HTR-8/SVneo (cell line): ENCODE data around the gene ATP5PO.

Source experiments
- DNase-seq: peaks from one replicate; pipeline ENCODE4 v3.0.0; 2011; ENCODE audit warnings: low spot score, mixed read lengths; ENCODE audit not compliant: insufficient read length
- FAIRE-seq: peaks from 2 replicates; lab custom pipeline; 2011; peaks lifted over from hg19 to GRCh38; lab: Jason Lieb, UNC

ATP5PO gene

DNA sequence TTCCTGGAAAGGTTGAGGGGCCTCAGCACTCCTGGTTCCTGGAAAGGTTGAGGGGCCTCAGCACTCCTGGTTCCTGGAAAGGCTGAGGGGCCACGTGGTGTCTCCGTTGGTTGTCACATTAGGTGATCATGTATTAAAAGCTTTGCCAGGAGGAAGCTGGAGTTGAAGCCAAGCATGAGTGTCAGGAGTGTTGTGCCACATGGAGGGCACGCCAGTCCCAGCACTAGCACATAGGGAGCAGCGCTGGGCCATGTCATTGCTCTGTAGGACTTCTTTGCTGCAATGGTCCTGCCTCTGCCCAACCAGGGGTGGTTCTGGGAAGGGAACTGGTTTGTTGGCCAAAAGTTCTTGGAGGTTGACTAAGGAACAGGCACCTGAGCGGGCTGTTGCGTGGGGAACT, 13.3 kb downstream of the ATP5PO start:
- FAIRE-seq, result no peak
- no peak for DNase-seq

DNA sequence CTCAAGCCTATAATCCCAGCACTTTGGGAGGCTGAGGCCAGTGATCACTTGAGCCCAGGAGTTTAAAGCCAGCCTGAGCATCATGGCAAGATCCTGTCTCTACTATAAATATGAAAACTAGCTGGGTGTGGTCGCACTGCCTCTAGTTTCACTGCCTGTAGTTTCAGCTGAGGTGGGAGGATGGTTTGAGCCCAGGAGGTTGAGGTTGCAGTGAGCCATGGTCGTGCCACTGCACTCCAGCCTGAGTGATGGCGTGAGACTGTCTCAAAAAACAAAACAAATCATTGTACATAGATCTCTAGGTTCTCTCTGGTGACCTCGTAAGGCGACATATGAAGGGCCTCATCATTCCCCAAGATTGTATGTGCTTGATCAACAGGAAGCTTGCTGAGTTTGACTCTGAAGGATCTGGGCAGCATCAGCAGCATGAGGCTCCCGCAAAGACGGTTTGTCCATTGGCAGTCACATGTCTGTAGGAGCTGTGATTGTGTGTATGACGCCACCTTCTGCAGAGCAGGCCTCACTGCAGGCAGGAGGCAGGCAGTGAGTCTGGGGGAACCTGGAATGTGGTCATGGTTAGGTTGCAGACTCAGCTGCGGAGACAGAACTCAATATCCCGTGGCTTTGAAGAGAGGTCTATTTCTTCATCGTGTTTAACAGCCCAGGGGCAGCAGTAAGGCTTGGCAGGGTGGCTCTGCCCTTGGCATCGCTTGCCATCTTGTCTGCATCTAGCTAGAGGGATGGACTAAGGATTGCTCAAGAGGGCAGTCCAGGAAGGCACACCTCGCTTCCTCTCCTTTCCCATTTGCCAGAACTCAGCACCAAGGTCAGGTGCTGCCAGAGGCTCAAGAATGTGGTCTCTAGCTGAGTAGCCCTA, 14.0 kb downstream of the ATP5PO start:
- FAIRE-seq (peak; percentile 77), DNase-seq (peak; percentile 48)

DNA sequence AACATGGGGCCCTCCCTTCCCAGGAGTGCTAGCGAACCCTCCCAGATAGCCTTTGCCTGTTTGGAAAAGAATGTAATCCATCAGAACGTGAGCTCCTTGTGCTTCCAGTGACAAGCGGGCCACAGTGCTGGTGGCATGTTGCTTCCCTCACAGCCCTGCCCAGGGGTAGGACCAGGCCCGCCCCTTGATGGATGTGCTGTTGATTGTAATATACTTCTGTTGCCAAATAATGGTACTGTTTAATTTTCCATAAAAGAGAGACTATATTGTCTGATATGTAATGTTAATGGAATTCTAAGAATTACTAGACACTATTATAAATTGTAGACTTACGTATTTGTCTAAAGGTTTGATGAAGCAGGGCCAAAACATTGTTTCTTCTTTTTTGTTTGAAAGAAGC, 16.4 kb downstream of the ATP5PO start:
- FAIRE-seq (no peak), DNase-seq (no peak)

DNA sequence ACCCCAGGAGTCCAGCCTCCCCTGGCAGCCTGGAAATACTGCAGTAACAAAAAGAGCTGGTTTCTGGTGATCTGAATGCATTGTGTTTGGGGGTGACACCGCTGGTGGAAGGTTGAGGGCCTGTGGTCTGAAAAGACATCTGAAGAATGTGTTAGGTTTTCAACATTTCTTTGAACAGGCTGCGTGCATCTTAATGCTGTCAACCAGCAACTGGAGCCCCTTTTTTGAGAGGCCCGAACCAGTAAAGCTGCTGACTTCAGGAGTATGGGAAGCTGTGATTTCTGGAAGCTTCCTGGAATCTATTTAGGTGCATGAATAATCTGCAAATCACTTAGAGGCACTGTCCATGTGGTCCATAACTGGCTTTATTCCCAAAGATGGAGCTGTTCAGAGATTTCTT, 17.0 kb downstream of the ATP5PO start:
- no peak for FAIRE-seq

DNA sequence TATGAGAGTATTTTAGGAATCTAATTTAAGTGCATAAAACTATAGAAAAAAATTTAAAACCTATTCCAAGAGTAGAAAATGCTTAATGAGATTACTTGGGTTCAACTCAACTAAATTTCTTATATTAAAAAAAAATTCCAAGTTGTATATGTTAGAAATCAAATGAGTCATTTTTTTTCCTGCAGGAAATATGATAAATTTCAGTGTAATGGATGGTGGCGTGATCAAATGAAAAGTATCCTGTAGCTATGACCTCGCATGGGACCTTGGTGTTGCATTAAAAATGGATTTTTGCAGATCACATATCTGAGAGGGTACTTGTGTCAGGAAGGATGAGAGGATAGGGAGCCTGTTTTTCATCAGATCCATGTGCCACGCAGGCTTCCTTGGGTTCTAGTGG, 17.9 kb downstream of the ATP5PO start:
- FAIRE-seq (no peak), DNase-seq (no peak)

More for the DNA sequence above, 17.0 kb downstream of the ATP5PO start:
- no peak for DNase-seq

DNA sequence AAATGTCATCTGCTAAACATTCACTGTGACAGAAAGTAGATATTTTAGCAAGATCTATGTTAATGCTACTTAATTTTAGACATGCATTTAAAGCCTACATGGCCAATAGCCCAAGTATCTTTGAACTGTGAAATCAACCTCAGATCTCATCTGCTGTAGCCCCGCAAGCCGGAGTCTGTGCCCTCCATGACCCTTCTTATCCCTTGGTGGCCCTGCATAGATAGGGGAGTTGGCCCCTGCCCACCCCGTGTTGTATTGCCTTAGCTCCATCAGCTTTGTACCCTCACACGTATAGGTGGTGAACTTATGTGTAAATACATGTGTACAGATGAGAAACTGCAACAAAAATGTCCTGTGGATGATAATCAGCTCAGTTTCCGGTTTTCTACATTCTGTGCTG, 18.5 kb downstream of the ATP5PO start:
- FAIRE-seq (no peak), DNase-seq (no peak)

DNA sequence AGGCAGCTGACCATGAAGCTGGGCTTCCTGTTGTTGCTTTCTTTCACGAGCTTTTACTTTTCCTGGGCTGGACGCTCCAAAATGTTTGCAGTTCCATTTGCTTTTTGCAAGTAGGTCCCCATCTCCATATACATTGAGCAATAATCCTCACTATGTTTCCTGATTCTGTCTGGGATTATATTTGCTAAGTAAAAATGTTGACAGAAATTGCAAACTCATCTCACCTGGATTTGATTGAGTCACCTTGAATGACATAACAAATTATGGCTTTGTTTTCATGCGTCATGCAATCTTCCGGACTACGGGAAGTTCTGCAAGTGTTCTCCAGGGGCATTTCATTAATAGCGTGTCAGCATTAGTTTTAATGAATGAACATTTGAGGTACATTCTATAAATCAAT, 18.9 kb downstream of the ATP5PO start:
- no peak for FAIRE-seq
- no peak for DNase-seq

DNA sequence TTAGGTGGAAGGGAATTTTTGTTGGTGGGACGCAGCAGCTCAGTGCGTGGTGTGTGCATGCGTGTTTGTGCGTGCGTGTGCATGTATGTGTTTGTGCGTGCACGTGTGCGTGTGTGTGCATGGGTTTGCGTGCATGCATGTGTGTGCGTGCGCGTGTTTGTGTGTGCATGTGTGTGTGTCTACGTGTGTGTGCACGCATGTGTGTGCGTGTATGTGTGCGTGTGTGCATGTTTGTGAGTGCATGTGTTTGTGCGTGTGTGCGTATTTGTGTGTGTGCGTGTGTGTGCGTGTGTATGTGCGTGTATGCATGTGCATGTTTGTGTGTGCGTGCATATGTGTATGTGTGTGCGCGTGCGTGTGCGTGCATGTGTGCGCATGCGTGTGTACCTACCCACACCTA, 20.2 kb downstream of the ATP5PO start:
- DNase-seq (no peak), FAIRE-seq (peak; percentile 95)

DNA sequence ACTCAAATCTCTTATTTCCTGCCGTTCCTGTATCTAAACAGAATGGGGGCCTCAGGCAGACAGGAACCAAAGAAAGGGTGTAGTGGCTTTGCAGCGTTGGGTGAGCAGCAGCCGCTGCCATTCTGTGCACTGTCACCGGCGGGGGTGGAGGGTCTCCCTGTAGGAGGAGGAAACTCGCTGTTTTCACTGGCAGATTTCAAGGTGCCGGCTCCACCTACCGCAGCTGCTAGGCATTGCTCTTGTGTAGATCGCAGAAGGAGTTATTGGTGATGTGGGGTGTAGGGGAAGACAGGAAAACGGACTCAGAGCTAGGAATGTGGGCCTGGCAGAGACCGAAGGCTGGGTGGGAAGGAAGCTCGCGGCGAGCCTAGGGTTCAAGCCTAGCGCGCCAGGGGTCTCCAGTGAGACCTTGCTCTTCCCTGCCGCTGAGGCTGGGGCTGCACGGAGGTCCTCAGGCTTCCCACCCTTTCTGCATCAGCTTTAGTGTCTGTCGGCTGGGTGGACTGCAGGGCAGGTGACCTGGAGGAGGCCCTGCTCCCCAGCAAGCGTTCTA, 20.8 kb downstream of the ATP5PO start:
- FAIRE-seq (peak; percentile 93), DNase-seq (peak; percentile 94)

DNA sequence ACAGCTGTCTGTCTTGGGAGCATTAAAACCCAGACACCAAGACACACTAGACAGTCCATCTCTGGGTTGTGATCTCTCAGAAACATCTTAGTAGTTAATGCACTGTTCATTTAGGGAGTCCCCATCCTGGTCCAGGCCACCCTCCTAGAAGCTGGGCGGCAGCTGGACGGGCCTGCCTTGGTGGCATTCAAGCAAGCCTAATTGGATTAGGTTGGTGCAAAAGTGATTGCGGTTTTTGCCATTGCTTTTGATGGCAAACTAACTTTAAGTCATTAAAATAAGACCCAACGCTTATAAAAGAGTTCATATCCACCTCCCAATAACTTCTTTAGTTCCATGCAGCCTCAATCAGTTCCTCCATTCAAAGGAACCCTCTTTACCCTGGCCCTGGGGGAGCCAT, 21.7 kb downstream of the ATP5PO start:
- FAIRE-seq, result no peak

DNA sequence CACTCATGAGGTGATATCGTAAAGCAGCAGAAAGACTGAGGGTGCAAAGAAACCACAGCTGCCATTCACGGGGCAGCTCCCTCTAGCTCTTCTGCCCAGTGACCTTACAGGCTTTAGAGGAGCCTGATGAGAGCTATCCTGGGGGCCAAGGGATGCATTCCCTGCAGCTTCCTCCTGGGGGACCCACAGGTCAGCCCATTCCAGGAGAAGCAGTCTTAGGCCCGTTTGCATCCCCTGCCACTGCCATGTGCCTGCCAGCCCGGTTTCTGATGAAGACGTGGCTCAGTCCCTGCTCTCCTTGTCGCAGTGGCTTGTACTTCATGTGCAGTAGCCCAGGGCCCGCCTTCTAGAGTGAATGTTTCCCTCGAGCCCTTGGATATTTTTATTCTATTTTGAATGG, 22.8 kb downstream of the ATP5PO start:
- DNase-seq (no peak), FAIRE-seq (no peak)

More for the DNA sequence above, 21.7 kb downstream of the ATP5PO start:
- no peak for DNase-seq

DNA sequence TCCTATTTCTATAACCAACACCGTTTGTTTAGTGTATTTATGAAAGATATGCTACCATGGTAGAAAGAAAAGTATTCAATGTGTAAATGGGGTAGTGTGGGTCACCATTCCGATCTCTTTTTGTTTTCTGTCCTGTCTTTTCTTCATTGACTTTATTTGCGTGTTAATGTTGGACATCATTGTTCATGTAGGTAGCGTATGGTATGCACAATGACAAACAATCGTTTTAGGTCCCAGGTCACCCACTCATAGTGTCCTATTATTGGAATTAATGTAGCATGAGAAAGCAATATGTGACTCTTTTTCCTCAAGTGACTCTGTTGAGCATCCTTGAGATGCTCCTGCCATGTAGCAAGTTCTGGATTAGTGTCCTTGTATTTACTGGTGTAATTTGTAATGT, 25.4 kb downstream of the ATP5PO start:
- FAIRE-seq, result no peak
- no peak for DNase-seq

DNA sequence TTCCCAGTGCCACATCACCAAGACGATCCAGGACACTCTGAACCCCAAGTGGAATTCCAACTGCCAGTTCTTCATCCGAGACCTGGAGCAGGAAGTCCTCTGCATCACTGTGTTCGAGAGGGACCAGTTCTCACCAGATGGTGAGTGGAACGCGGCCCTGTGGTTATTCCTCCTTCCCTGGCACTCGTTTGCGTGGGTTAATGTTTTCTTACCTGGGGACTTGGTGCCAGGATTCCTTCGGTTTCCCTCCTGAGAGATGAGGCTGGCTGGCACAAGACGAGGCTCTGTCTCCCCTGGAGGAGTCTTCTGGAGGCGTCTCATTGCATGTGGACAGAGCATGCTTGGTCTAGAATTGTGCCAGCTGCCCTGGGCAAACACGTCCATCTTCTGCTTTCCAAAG, 29.3 kb downstream of the ATP5PO start:
- FAIRE-seq (no peak), DNase-seq (no peak)

DNA sequence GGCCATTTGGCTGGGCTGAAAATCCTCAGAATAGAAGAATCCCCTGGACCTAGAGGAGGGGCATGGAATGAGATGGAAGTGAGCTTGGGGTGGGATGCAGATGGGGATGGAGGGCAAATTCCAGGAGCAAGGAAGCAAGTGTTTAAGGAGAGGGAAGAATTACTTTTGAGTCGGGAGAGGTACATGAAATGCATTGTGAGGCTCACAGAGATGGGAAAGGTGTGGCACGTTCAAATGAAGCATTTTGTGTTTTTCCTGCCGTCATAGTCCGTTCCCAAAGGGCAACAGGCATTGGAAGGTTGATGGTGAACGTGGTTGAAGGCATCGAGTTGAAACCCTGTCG, 30.5 kb downstream of the ATP5PO start:
- no peak for DNase-seq
- FAIRE-seq, result no peak

DNA sequence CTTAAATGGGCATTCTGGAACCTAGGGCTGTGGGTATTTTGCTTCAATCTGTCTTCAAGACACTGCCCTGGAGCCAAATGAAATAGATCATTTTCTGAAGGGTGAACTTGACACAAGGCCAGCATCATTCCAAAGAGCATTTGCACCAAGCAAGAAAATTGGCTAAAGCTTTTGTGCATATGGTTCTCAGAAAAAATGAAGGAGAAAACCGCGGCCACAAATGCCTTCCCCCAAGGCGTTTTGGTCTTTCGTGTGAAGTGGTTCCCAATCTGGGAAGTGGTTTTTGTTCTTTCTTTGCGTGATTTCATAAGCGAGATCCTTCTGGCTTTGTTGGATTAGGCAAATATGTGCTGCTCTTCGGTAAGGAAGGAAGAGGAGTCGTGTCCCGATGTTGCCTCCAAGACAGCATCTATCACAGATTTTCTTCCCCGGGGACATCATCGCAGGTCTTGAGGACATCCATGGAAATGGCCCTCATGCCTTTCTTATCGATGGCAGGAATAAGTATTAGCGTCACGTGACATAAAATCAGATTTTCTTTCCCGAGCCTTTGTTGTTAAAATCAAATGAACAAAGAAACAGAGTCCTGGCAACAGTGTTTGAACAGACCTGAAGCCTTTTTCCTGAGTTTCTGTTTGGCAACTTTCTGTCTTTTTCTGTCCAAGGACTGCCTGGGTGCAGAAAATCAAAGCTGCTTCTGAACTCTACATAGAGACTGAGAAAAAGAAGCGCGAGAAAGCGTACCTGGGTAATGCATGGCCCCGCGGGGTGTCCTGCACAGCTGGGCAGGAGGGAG, 31.0 kb downstream of the ATP5PO start:
- FAIRE-seq, result no peak
- no peak for DNase-seq

DNA sequence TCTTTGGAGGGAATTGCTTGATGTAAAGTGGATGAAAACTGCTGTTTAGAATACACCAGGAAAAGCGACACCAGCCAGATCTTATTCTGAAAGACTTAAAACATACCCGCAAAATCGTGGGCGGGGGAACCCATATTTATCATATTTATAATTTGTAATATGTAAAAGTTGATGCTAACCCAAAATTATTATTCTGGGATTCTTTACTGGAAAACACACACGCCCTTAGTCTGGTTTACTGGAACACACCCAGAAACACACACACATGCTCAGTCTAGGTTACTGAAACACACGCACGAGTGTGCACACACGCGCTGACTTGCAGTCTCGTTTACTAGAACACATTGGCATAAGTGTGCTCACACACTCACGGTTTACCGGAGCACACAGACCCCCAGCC, 32.5 kb downstream of the ATP5PO start:
- no peak for FAIRE-seq

DNA sequence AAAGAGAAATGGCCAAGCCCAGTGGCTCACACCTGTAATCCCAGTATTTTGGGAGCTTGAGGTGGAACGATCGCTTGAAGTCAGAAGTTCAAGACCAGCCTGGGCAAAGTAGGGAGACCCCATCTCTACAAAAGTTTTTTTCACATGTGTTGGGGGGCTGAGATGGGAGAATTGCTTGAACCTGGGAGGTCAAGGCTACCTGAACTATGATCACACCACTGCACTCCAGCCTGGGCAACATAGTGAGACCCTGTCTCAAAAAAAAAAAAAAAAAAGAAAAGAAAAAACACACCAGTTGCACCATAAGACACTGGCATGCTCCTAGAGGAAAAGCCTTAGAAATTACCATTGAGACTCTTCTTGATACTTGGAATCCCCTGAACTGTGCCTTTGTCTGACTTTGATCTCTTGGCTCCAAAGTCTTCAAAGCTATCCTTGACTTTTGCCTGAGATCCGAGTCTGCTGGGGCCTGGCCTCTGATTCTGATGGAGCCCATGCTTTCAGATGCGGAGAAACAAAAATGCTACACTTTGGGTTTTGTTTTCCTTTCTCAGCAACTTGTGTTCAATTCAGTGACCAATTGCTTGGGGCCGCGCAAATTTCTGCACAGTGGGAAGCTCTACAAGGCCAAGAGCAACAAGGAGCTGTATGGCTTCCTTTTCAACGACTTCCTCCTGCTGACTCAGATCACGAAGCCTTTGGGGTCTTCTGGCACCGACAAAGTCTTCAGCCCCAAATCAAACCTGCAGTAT, 33.7 kb downstream of the ATP5PO start:
- DNase-seq (no peak), FAIRE-seq (no peak)

More for the DNA sequence above, 32.5 kb downstream of the ATP5PO start:
- DNase-seq, result no peak

DNA sequence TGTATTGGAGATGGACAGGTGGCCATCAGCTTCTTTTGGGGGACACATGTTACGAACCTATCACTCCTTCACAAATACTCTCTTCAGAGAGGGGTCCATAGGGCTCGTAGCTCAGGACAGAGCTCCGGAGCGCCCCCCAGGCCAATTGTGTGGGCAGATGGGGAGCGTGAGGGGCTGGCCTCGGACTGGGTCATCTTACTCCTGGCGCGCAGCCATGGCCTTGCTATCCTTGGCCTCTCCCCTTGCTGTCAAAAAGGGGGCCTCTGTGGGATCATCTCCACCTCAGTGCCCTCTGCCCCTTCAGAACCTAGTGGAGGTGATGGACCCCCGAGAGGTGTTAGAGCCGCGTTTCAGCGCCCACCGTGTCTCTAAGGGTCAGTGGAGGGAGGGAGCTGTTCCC, 35.0 kb downstream of the ATP5PO start:
- no peak for DNase-seq
- FAIRE-seq, result no peak

DNA sequence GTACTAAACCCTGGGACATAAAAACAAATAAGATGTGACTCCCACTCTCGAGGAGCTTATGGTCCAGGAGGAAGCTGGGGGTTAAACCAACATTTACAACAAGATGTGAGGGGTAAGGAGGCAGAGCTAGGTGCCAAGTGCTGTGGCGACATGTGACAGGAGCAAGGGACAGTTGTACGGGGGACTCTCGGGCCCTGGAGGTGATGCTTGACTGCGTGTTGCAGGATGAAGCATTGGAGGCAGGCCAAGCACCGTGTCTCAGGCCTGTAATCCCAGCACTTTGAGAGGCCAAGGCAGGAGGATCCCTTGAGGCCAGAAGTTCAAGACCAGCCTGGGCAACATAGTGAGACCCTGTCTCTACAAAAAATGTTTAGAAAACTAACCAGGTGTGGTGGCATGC, 36.8 kb downstream of the ATP5PO start:
- no peak for FAIRE-seq
- no peak for DNase-seq

DNA sequence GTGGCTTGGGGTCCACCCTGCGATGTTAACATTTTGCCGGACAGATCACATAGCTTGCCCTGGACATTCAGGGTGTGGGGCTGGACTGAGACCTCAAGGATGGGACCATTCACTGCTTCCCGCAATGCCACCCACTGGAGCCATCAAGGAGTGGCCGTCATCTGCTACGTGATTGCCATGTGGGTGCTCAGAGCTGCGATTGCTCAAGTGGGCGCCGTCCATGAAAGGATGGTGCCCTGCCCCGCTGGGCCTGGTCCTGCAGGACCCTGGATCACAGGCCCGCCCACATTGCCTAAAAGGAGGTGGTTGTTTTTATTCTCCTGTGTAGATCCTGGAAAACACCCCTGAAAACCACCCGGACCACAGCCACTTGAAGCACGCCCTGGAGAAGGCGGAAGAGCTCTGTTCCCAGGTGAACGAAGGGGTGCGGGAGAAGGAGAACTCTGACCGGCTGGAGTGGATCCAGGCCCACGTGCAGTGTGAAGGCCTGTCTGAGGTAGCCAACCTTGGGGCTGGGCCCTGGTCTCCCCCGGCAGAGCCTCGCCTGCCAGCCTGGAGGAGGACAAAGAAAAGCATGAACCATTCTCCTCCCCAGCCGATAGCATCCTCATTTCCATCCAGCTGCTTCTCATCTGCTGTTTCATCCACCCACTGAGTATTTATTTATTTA, 40.4 kb downstream of the ATP5PO start:
- no peak for FAIRE-seq
- DNase-seq, result no peak
